SU-DHL-6 (cell line): Measurements from ENCODE around the gene NOP14.

Experiments
- H2AFZ ChIP-seq: fragments of 200-600 bp; sonication (generic); 2 replicates; pipeline ENCODE4 v1.6.1; 2014; ENCODE audit warnings: low read depth, mild to moderate bottlenecking, moderate library complexity, mixed read lengths, antibody characterized with exemption, low read length; ENCODE audit not compliant: severe bottlenecking
- H3F3A ChIP-seq: fragments of 200-600 bp; shearing (Covaris generic); 2 replicates; pipeline ENCODE4 v1.6.0; 2016; ENCODE audit warnings: antibody characterized with exemption, mild to moderate bottlenecking; ENCODE audit not compliant: insufficient read depth
- H3K27ac ChIP-seq: fragments of 200-600 bp; sonication (generic); 2 replicates; pipeline ENCODE4 v1.5.1; 2016; ENCODE audit warnings: low read depth, mild to moderate bottlenecking, low read length, moderate library complexity, mixed read lengths
- H3K27me3 ChIP-seq: fragments of 200-600 bp; sonication (generic), shearing (Covaris generic); 2 replicates; pipeline ENCODE4 v1.6.0; 2014; ENCODE audit warnings: mild to moderate bottlenecking, low read length
- H3K36me3 ChIP-seq: fragments of 200-600 bp; sonication (generic); 2 replicates; pipeline ENCODE4 v1.6.1; 2014; ENCODE audit warnings: mild to moderate bottlenecking, low read length, mixed read lengths
- H3K4me2 ChIP-seq: fragments of 300-600, 200-600 bp; shearing (Covaris generic), sonication (generic); 2 replicates; pipeline ENCODE4 v1.6.0; 2014; ENCODE audit warnings: low read length, low read depth, mild to moderate bottlenecking; ENCODE audit not compliant: poor library complexity, severe bottlenecking
- H3K4me3 ChIP-seq: fragments of 200-600 bp; sonication (generic); 2 replicates; pipeline ENCODE4 v1.5.1; 2014; ENCODE audit warnings: antibody characterized with exemption, low read length, mild to moderate bottlenecking, mixed read lengths; ENCODE audit not compliant: insufficient read depth, poor library complexity, severe bottlenecking
- H3K79me2 ChIP-seq: fragments of 200-600 bp; sonication (generic); 2 replicates; pipeline ENCODE4 v1.6.1; 2014; ENCODE audit warnings: mild to moderate bottlenecking, low read length, moderate library complexity; ENCODE audit not compliant: insufficient read depth
- H3K9ac ChIP-seq: fragments of 200-600 bp; sonication (generic); 2 replicates; pipeline ENCODE4 v1.7.0; 2014; ENCODE audit warnings: mild to moderate bottlenecking, low read length
- H3K9me2 ChIP-seq: fragments of 200-600 bp; sonication (generic); replicated peaks from 2 replicates; pipeline ENCODE4 v1.6.1; 2014; ENCODE audit warnings: low read length; ENCODE audit not compliant: insufficient read depth
- H3K9me3 ChIP-seq: fragments of 200-600 bp; sonication (generic); 2 replicates; pipeline ENCODE4 v1.6.1; 2014; ENCODE audit warnings: low read length, mixed read lengths; ENCODE audit not compliant: insufficient read depth
- H4K20me1 ChIP-seq: fragments of 200-600 bp; sonication (generic); 2 replicates; pipeline ENCODE4 v1.6.1; 2014; ENCODE audit warnings: low read depth, mild to moderate bottlenecking, antibody characterized with exemption, low read length, moderate library complexity, mixed read lengths
- CTCF ChIP-seq: fragments of 200-600 bp; sonication (generic); IDR thresholded peaks from one replicate; pipeline ENCODE4 v1.5.1; 2017; ENCODE audit warnings: antibody characterized with exemption, mild to moderate bottlenecking, low read length, moderate library complexity; ENCODE audit not compliant: insufficient read depth, poor library complexity, severe bottlenecking
- EZH2phosphoT487 ChIP-seq: fragments of 200-600 bp; sonication (generic), shearing (Covaris generic); conservative IDR thresholded peaks from 2 replicates; pipeline ENCODE4 v1.6.1; 2018; ENCODE audit warnings: mild to moderate bottlenecking, antibody characterized with exemption, low read length, moderate library complexity, mixed read lengths

The NOP14 gene

GRCh38 chr4:2963175-2963965 lies at the start of gene NOP14, which contains the start of gene GRK4:
Gene NOP14, minus strand, starts transcription at chr4:2963406. Its CDS starts 87 bp downstream, at chr4:2963319.
Gene GRK4, plus strand, starts transcription at chr4:2963571. Its CDS starts 500 bp downstream, at chr4:2964071.
- Histone ChIP-seq H3K36me3 (peaks cover 3% of the 10 kb centered on the region; the same call in 1 of the 2 replicates), H4K20me1 (peaks cover 3% of the 10 kb centered on the region; the same call in 1 of the 2 replicates), H3F3A (peaks cover 20% of the 10 kb centered on the region), H3K9ac (peak within 1 kb of the TSS; percentile 90), H3K79me2 (peaks cover 50% of the 10 kb centered on the region), H3K27me3 (no peaks in the 10 kb centered on the region), H3K9me3 (no peaks in the 10 kb centered on the region), H3K9me2 (no peaks in the 10 kb centered on the region), H3K4me2 (peak within 1 kb of the TSS; percentile 94), H2AFZ (peak within 1 kb of the TSS; percentile 57), H3K4me3 (peak within 1 kb of the TSS; percentile 90), H3K27ac (peak within 1 kb of the TSS; percentile 72)
- TF ChIP-seq CTCF (no peak), EZH2phosphoT487 (no peak)

GRCh38 chr4:3011456-3012220 lies 48.4 kb upstream of the NOP14 start:
- H3K9ac ChIP-seq: no peak overlapping the region
- no peak overlapping the region for H3K4me2 ChIP-seq
- H3K27me3 ChIP-seq: no peaks in the 10 kb centered on the region
- H3K4me3 ChIP-seq: no peak overlapping the region
- H3F3A ChIP-seq: no peaks in the 10 kb centered on the region
- H3K79me2 ChIP-seq: no peaks in the 10 kb centered on the region
- TF ChIP-seq EZH2phosphoT487 (no peak), CTCF (no peak)
- H3K9me2 ChIP-seq: no peaks in the 10 kb centered on the region
- no peaks in the 10 kb centered on the region for H3K36me3 ChIP-seq
- H4K20me1 ChIP-seq: no peaks in the 10 kb centered on the region
- H2AFZ ChIP-seq: no peak overlapping the region
- no peaks in the 10 kb centered on the region for H3K9me3 ChIP-seq
- H3K27ac ChIP-seq: no peak overlapping the region

GRCh38 chr4:3010998-3011397 lies 47.8 kb upstream of the NOP14 start:
- H3K36me3 ChIP-seq: no peaks in the 10 kb centered on the region
- no peak overlapping the region for H3K27ac ChIP-seq
- H3K9ac ChIP-seq: no peak overlapping the region
- TF ChIP-seq EZH2phosphoT487: no peak
- no peak for TF ChIP-seq CTCF
- H3K79me2 ChIP-seq: no peaks in the 10 kb centered on the region
- no peaks in the 10 kb centered on the region for H3K9me2 ChIP-seq
- no peaks in the 10 kb centered on the region for H3K9me3 ChIP-seq
- H4K20me1 ChIP-seq: no peaks in the 10 kb centered on the region
- no peaks in the 10 kb centered on the region for H3F3A ChIP-seq
- no peak overlapping the region for H3K4me2 ChIP-seq
- H3K4me3 ChIP-seq: no peak overlapping the region
- no peak overlapping the region for H2AFZ ChIP-seq
- no peaks in the 10 kb centered on the region for H3K27me3 ChIP-seq
